ENCODE data around the gene GAGE12D.
"Not testable (repeated sequence)": the region's sequence is repeated elsewhere in the genome, so short reads cannot be mapped to it uniquely, and the experiment has no call there.

- TF ChIP-seq POLR2A (IDR thresholded peaks at IDR 0.05; ENCODE audit: low read length); GATA1 (IDR thresholded peaks at IDR 0.05; ENCODE audit: low read depth, low read length): not testable (repeated sequence)
Measured at GRCh38 chrX:49589196-49589595, 47.7 kb downstream of the GAGE12D start, which contains the start of gene GAGE2A.
